CD4-positive, alpha-beta T cell (primary cell): Measurements from ENCODE around the gene TMEM45B. TPM values are rescaled to one million over a fixed set of nuclear protein-coding genes. Genes with fewer than 3 reads are reported as not detected.
"Not testable (repeated sequence)": the region's sequence is repeated elsewhere in the genome, so short reads cannot be mapped to it uniquely, and the experiment has no call there.

Source experiments
- ATAC-seq: fragments of 200-7000 bp; cut with Tn5 transposase; one replicate; pipeline ENCODE4 v1.10.0; 2022; ENCODE audit warnings: mild to moderate bottlenecking; ENCODE audit not compliant: poor library complexity
- CTCF ChIA-PET: fragments of 350-600 bp; sonication (Branson Sonifier 250); formaldehyde crosslinking; loops from one replicate; lab custom pipeline; 2021; ENCODE audit warnings: antibody characterized with exemption, inconsistent platforms; lab: Charles Lee
- POLR2A ChIA-PET: fragments of 350-600 bp; sonication (Branson Sonifier 250); formaldehyde crosslinking; loops from one replicate; lab custom pipeline; 2021; ENCODE audit warnings: antibody characterized with exemption, inconsistent platforms; lab: Charles Lee
- DNase-seq, 14 experiments: peaks; one replicate each; pipeline ENCODE4 v3.0.0-alpha.2; 2013 to 2020; ENCODE audit warnings: mixed read lengths in 2 of 14
- H3K27ac ChIP-seq, 2 donors: one replicate each; pipeline versions ENCODE4 v1.5.1 to v1.7.0; 2013; ENCODE audit warnings: low read length in 2 of 2, low read depth in 1 of 2, mild to moderate bottlenecking in 1 of 2
- H3K27me3 ChIP-seq, 2 experiments: 1 replicate in 1 of 2; 2 replicates in 1 of 2; pipeline versions ENCODE4 v1.6.1 to v1.7.0; 2013; ENCODE audit warnings: low read length in 2 of 2, control low read depth in 1 of 2, mild to moderate bottlenecking in 1 of 2, moderate library complexity in 1 of 2; ENCODE audit not compliant: insufficient read depth in 2 of 2, control insufficient read depth in 1 of 2
- H3K36me3 ChIP-seq: one replicate; pipeline ENCODE4 v1.6.1; 2013; ENCODE audit warnings: low read length, control low read depth; ENCODE audit not compliant: insufficient read depth
- H3K4me1 ChIP-seq: one replicate; pipeline ENCODE4 v1.6.1; 2013; ENCODE audit warnings: low read length, control low read depth; ENCODE audit not compliant: insufficient read depth
- H3K4me3 ChIP-seq: one replicate; pipeline ENCODE4 v1.5.1; 2013; ENCODE audit warnings: mild to moderate bottlenecking, low read length, moderate library complexity
- H3K9me3 ChIP-seq, 2 experiments: 1 replicate in 1 of 2; 2 replicates in 1 of 2; pipeline versions ENCODE4 v1.6.1 to v1.7.0; 2013; ENCODE audit warnings: low read length in 2 of 2, mild to moderate bottlenecking in 2 of 2, control low read depth in 1 of 2, moderate library complexity in 1 of 2; ENCODE audit not compliant: control insufficient read depth in 1 of 2, insufficient read depth in 1 of 2
- H3K27ac Mint-ChIP-seq: one replicate; pipeline ENCODE4 v1.8.0; 2020; ENCODE audit warnings: mixed read lengths
- H3K27me3 Mint-ChIP-seq: one replicate; pipeline ENCODE4 v1.8.0; 2021; ENCODE audit warnings: mixed read lengths
- H3K36me3 Mint-ChIP-seq: one replicate; pipeline ENCODE4 v1.8.0; 2021; ENCODE audit warnings: low read depth, mixed read lengths
- H3K4me1 Mint-ChIP-seq: one replicate; pipeline ENCODE4 v1.8.0; 2021; ENCODE audit warnings: low read depth, mixed read lengths
- H3K4me3 Mint-ChIP-seq: one replicate; pipeline ENCODE4 v1.8.0; 2020; ENCODE audit warnings: mild to moderate bottlenecking, mixed read lengths
- H3K9me3 Mint-ChIP-seq: one replicate; pipeline ENCODE4 v1.8.0; 2020; ENCODE audit warnings: mixed read lengths
- intact Hi-C, 2 experiments: fragments of 100-400 bp; cut with DNase I in 1 of 2; cut with micrococcal nuclease in 1 of 2; formaldehyde crosslinking; loops; one replicate each; pipeline versions ENCODE4 v1.15.1 to v1.9.0; 2023 to 2025; cut with DNase I, micrococcal nuclease
- total RNA-seq, 174 experiments: library from RNA in 2 of 174; stranded (reverse) in 2 of 174; gene quantifications; one replicate each; pipeline ENCODE4 v1.2.3 and lab custom pipeline; 2021 to 2026
- TF ChIP-seq, protein P1 (sequence below): fragments of 200-600 bp; IDR thresholded peaks from one replicate; pipeline ENCODE4 v1.8.0; 2022; ENCODE audit warnings: antibody characterized with exemption, mild to moderate bottlenecking

Gene TMEM45B
- total RNA-seq, 2 experiments from 2014 or later: 1.7 to 1.9 TPM

DNA sequence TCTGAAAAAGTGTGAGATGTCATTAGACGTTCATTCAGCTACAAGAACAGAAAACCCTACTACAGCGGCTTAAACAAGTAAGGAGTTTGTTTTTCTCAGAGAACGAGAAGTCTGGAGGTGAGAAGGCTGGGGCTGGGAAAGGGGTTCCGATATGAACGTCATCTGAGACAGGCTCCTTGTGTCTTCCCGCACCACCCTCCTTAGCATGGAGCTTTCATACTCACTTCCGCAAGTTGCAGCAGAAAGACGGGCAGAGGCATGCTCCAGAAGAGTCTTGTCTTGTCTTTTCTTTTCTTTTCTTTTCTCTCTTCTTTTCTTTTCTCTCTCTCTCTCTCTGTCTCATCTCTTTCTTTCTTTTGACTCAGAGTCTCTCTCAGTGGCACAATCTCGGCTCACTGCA is 3.6 kb downstream of the TMEM45B start:
- Mint-ChIP-seq H3K27me3 (peaks cover 42% of the 10 kb centered on the region), H3K9me3 (no peaks in the 10 kb centered on the region), H3K36me3 (peaks cover 6% of the 10 kb centered on the region), H3K4me1 (peaks cover 36% of the 10 kb centered on the region), H3K4me3 (no peak overlapping the region), H3K27ac (no peak overlapping the region)
- peaks cover 5 to 9% of the 10 kb centered on the region in 2 experiments for H3K27me3 ChIP-seq
- no peak overlapping the region for H3K4me3 ChIP-seq
- H3K9me3 ChIP-seq: peaks cover 0 to 8% of the 10 kb centered on the region in 2 experiments
- ChIA-PET CTCF (interaction anchor here (1.2 kb wide), 1 partner anchor 68 kb away, joined by 3 read pairs; no protein-coding TSS in a partner anchor), POLR2A (interaction anchor here (0.8 to 1.3 kb wide), 2 partner anchors 9 to 34 kb away, joined by 3 to 6 read pairs; no protein-coding TSS in a partner anchor)
- H3K36me3 ChIP-seq: no peaks in the 10 kb centered on the region
- DNase-seq (no peak), ATAC-seq (no peak)
- intact Hi-C loops: loop anchor here (5.0 to 10.0 kb wide), 3 partner anchors 33 to 186 kb away; partner anchors contain the start of genes NFRKB (in 1 of the 2) and PRDM10 (in 1 of the 2)
- H3K4me1 ChIP-seq: peaks cover 21% of the 10 kb centered on the region
- TF ChIP-seq, protein P1, sequence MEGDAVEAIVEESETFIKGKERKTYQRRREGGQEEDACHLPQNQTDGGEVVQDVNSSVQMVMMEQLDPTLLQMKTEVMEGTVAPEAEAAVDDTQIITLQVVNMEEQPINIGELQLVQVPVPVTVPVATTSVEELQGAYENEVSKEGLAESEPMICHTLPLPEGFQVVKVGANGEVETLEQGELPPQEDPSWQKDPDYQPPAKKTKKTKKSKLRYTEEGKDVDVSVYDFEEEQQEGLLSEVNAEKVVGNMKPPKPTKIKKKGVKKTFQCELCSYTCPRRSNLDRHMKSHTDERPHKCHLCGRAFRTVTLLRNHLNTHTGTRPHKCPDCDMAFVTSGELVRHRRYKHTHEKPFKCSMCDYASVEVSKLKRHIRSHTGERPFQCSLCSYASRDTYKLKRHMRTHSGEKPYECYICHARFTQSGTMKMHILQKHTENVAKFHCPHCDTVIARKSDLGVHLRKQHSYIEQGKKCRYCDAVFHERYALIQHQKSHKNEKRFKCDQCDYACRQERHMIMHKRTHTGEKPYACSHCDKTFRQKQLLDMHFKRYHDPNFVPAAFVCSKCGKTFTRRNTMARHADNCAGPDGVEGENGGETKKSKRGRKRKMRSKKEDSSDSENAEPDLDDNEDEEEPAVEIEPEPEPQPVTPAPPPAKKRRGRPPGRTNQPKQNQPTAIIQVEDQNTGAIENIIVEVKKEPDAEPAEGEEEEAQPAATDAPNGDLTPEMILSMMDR: no peak
- H3K27ac ChIP-seq: no peak overlapping the region

GRCh38 chr11:129820228-129820627 is 4.6 kb downstream of the TMEM45B start:
- DNase-seq, H3K27ac ChIP-seq, H3K4me3 Mint-ChIP-seq, H3K27ac Mint-ChIP-seq, H3K9me3 Mint-ChIP-seq, H3K36me3 Mint-ChIP-seq, CTCF ChIA-PET, H3K9me3 ChIP-seq, ATAC-seq, H3K36me3 ChIP-seq, H3K27me3 ChIP-seq, H3K4me3 ChIP-seq: not testable (repeated sequence)
- peaks cover 13% of the 10 kb centered on the region for H3K4me1 ChIP-seq
- intact Hi-C loops: loop anchor here in 1 of 2 experiments (2.0 kb wide), 1 partner anchor 19 kb away; no protein-coding TSS in a partner anchor
- Mint-ChIP-seq H3K4me1 (peaks cover 26% of the 10 kb centered on the region), H3K27me3 (peaks cover 32% of the 10 kb centered on the region)
- POLR2A ChIA-PET: interaction anchor here (0.8 to 1.3 kb wide), 2 partner anchors 8 to 33 kb away, joined by 3 to 6 read pairs; no protein-coding TSS in a partner anchor

DNA sequence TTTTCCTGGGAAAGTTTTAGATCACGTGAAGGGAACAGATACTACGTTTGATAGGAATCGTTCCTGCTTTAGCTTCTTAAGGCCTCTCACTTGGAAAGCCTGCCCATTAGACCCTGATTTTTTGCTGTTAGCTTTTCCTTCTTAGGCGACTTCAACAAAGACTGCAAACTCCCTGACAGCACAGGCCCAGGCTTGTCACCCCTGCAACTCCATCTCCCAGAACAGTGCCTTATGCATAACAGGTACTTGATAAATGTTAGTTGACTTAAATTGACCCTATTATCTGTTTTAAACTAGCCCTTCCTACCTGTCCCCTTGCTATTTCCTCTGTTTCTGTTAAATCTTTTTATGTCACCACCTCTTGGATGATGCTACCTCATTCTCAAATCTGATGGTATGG is 7.6 kb downstream of the TMEM45B start:
- H3K4me3 Mint-ChIP-seq, H3K4me1 ChIP-seq, H3K27ac ChIP-seq, H3K4me1 Mint-ChIP-seq, H3K4me3 ChIP-seq, H3K9me3 Mint-ChIP-seq, intact Hi-C loops, CTCF ChIA-PET, H3K36me3 ChIP-seq, ATAC-seq, H3K36me3 Mint-ChIP-seq, H3K27ac Mint-ChIP-seq, DNase-seq, H3K27me3 ChIP-seq, H3K9me3 ChIP-seq: not testable (repeated sequence)
- H3K27me3 Mint-ChIP-seq: peaks cover 11% of the 10 kb centered on the region
- POLR2A ChIA-PET: interaction anchor here (1.0 to 1.6 kb wide), 2 partner anchors 10 to 30 kb away, joined by 3 read pairs; no protein-coding TSS in a partner anchor

GRCh38 chr11:129823799-129824198 is 8.2 kb downstream of the TMEM45B start:
- intact Hi-C loops, H3K27me3 ChIP-seq, DNase-seq, ATAC-seq, H3K4me3 ChIP-seq, H3K27ac ChIP-seq, H3K9me3 ChIP-seq, H3K27me3 Mint-ChIP-seq, H3K4me1 ChIP-seq, H3K9me3 Mint-ChIP-seq, H3K36me3 ChIP-seq, H3K27ac Mint-ChIP-seq, H3K36me3 Mint-ChIP-seq, CTCF ChIA-PET, H3K4me3 Mint-ChIP-seq, H3K4me1 Mint-ChIP-seq: not testable (repeated sequence)
- POLR2A ChIA-PET: interaction anchor here (1.0 kb wide), 1 partner anchor 10 kb away, joined by 3 read pairs; no protein-coding TSS in a partner anchor
